ENCODE measurements around the gene HS3ST4.

- TF ChIP-seq CTCF (IDR thresholded peaks at IDR 0.05) (no peak), POLR2A (IDR thresholded peaks at IDR 0.05) (no peak)
Measured at GRCh38 chr16:26120729-26121128, 429.0 kb downstream of the HS3ST4 start.

Data from esophagus squamous epithelium (tissue), 4 donors.